ENCODE measurements around the gene USP27X.

Gene USP27X

GRCh38 chrX:49884290-49884862, 5.1 kb downstream of the USP27X start:
- peak; percentile 47 for DNase-seq

- no peak for DNase-seq
These were observed 13.3 kb downstream of the USP27X start for GRCh38 chrX:49892542-49892941.

GRCh38 chrX:49896951-49897350, 17.7 kb downstream of the USP27X start:
- DNase-seq, result no peak

- DNase-seq, result no peak
These were observed 21.8 kb downstream of the USP27X start for GRCh38 chrX:49901048-49901447.

- no peak for DNase-seq
These were observed 31.1 kb downstream of the USP27X start for GRCh38 chrX:49910344-49910743.

GRCh38 chrX:49912086-49912485, 32.8 kb downstream of the USP27X start:
- no peak for DNase-seq

- DNase-seq, result no peak
These were observed 33.6 kb downstream of the USP27X start for GRCh38 chrX:49912861-49913260.

DNA sequence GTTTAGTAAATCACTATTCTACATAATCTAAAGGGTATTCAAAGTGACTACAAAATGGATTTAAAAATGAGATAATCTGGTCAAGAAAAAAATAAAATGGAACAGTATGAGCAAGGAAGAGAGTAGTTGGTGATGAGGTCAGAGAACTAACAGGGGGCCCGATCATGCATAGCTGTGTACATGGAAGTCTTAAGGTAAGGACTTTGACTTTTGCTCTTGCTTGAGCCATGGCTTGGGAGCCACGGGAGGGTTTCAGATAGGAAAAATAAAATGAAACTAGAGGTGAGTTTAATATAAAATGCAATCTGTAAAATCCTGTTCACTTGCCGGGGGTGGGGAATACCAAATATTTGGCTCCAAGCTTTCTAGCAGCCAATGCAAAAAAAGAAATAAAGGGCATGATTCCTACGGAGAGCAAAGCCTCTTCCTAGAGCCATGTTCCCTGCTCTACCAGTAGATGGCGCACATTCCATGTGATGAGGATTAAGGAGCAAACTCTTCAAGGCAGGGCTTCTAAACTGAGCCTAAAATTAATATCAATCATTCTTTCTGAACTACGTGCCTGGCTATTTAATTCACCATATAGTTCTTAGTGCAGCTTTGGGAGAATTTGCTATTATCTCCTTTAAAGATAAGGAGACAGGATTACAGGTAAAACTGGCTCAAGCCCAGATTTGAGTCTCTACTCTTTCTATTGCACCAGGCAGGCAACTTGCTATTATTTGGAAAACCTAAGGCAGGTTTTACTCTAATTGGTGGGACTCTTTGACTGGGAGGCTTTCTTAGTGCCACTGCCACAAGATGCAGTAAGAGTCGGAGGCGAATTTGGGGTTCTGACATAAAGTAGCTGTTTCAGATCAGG, 36.3 kb downstream of the USP27X start:
- peak; percentile 39 for DNase-seq

DNA sequence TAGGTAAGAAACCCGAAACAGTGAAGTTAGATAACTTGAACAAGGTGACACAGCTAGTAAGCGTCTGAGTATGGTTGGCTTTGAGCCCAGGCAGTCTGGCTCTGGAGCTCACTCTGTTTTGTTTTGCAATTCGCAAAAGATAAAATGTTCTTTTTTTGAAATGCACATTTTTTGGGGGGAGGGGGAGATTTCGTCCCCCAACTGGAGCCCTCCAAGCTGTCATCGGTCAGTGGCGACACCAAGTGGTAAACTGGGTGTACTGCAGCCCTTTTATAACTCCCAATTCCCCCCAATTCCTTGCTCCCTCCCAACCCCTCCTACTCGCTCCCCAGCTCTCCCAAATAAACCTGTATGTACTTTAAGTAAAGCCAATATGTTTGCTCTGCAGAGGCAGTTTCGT, 40.3 kb downstream of the USP27X start:
- no peak for DNase-seq

DNA sequence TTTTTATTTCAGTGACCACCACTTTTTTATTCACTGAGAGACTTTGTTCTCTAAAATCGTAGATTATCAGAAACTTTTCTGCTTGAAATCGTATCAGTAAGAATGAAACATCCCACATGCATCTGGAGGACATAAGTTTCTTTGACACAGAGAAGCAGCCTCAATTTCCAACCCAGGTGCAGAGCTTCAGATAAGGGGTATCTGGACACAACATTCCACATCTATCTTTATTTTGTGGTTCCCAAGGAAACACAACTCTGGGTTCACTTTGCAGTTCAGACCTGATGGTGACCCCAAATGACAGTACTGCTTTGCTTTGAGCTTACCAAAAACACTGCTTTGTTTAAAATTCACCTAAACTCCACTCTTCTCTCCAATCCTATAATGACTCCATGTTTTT, 41.8 kb downstream of the USP27X start:
- no peak for DNase-seq

DNA sequence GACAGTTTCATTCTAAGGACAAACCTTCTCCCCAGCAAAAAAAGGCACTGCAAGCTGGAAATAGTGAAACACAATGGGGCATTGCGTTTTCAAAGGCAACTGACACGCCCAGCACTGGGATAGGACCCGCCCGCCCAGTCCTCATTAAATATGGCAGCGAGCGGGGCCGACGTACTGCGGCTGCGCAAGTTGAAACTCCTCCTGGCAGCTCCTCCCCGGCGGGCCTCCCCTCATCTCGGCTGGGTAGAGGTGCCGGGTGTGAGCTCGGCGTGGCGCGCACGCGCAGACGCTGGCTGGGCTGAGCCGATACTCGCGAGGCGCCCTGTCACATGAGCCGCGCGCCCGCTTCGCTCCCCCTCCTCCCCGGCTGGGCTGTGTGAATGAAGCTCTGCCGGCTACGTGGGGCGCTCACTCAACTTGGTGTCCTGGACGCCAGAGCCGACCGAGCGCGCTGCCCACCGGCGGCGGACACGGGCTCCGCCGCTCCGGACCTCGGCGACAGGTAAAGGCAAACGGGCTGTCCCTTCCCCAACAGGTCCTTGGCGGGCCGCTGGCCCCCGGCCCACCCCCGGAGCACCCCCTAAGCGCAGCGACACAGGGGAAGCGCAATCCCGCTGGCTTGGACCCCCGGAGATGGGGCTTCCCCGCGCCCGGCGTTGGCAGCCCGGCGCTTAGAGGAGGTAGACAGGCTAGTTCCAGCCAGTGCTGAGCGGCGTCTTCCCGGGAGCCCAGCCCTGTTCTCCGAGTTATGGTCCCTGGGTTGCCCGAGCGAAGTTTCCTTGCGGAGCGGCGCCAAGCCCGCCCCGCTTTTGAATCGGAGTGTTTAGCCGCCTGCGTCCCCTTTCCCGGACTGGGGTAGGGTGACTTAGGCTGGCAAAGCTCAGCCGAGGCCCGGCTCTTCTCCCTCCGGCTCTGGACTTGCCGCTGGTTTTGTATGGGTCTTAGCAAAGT, 43.3 kb downstream of the USP27X start, which contains the start of gene CLCN5:
CLCN5 (plus strand) TSS at position 306 of the 951 bp plus-strand sequence. CDS start 2,703 bp downstream, outside the sequence.
- DNase-seq, result peak; percentile 98

DNA sequence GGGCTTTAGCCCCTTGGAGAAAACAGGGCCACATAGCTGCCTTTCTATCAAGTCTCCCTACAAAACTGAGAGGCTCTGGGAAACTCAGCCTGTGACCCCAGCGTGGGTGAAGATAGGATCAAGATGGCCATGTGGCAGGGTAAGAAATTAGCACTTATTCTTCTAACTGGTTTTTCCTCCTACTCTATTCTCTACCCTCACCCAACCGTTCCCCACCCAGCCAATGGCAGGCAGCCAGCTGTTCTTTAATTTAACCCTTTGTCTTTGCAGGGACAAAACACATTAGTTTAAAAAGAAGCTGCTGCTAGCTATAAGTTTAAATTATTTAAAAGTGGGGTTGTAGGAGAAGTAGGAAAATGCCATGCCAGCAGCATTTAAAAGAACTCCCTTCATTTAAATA, 45.9 kb downstream of the USP27X start:
- no peak for DNase-seq

GRCh38 chrX:49930039-49930438, 50.8 kb downstream of the USP27X start:
- no peak for DNase-seq
